HepG2 (cell line): ENCODE measurements around the gene TRIO.

Source experiments
- CBX5 ChIP-seq: sonication (generic); formaldehyde crosslinking; IDR thresholded peaks from 2 replicates; pipeline ENCODE4 v1.4.0; 2020; ENCODE audit warnings: missing genetic modification reagents, borderline replicate concordance
- CEBPZ ChIP-seq: IDR thresholded peaks from 2 replicates; pipeline ENCODE4 v1.6.1; 2012; ENCODE audit warnings: low read length, improper control_type of control experiment
- HOXA7 ChIP-seq: sonication (generic); formaldehyde crosslinking; IDR thresholded peaks from 2 replicates; pipeline ENCODE4 v1.8.1; 2022; ENCODE audit warnings: mild to moderate bottlenecking, missing genetic modification reagents, moderate library complexity
- NR2F6 ChIP-seq, 2 experiments: IDR thresholded peaks; 2 replicates each; pipeline ENCODE4 v1.6.1; 2016; ENCODE audit warnings: antibody characterized with exemption in 1 of 2, mild to moderate bottlenecking in 1 of 2
- POLR2A ChIP-seq, 2 experiments: IDR thresholded peaks; 2 replicates each; pipeline ENCODE4 v1.6.1; 2011; ENCODE audit warnings: low read depth in 2 of 2, low read length in 2 of 2, mild to moderate bottlenecking in 1 of 2, moderate library complexity in 1 of 2; ENCODE audit not compliant: insufficient read depth in 1 of 2
- SPEN ChIP-seq: sonication (generic); formaldehyde crosslinking; IDR thresholded peaks from 2 replicates; pipeline ENCODE4 v1.5.1; 2020; ENCODE audit warnings: low read depth, mild to moderate bottlenecking, missing genetic modification reagents
- YY1 ChIP-seq: IDR thresholded peaks from 2 replicates; pipeline ENCODE4 v1.6.1; 2011; ENCODE audit warnings: low read length, low read depth, moderate library complexity, mild to moderate bottlenecking; ENCODE audit not compliant: insufficient read depth, insufficient replicate concordance
- ZKSCAN5 ChIP-seq: sonication (generic); formaldehyde crosslinking; IDR thresholded peaks from 2 replicates; pipeline ENCODE4 v1.5.1; 2020; ENCODE audit warnings: mild to moderate bottlenecking, missing genetic modification reagents
- ZNF207 ChIP-seq: fragments of 450-650 bp; IDR thresholded peaks from 2 replicates; pipeline ENCODE4 v1.6.1; 2016; ENCODE audit warnings: antibody characterized with exemption, borderline replicate concordance
- ZSCAN29 ChIP-seq: sonication (generic); formaldehyde crosslinking; conservative IDR thresholded peaks from 2 replicates; pipeline ENCODE4 v1.4.0; 2020; ENCODE audit warnings: mild to moderate bottlenecking, missing genetic modification reagents
- TF ChIP-seq, protein P1 (sequence below), 2 experiments: sonication (generic) in 1 of 2; formaldehyde crosslinking in 1 of 2; IDR thresholded peaks; 2 replicates each; pipeline versions ENCODE4 v1.5.1 to v1.6.1; 2011 to 2020; ENCODE audit warnings: borderline replicate concordance in 1 of 2, low read depth in 1 of 2, low read length in 1 of 2, mild to moderate bottlenecking in 1 of 2, missing genetic modification reagents in 1 of 2, moderate library complexity in 1 of 2
- TF ChIP-seq, protein P2 (sequence below): sonication (generic); formaldehyde crosslinking; IDR thresholded peaks from 2 replicates; pipeline ENCODE4 v1.5.0; 2020; ENCODE audit warnings: mild to moderate bottlenecking, missing genetic modification reagents, moderate library complexity
- TF ChIP-seq, protein P3 (sequence below): IDR thresholded peaks from 2 replicates; pipeline ENCODE4 v1.6.1; 2016

- TF ChIP-seq HOXA7 (CRISPR knock-in tag) = no peak
- TF ChIP-seq, protein P1, sequence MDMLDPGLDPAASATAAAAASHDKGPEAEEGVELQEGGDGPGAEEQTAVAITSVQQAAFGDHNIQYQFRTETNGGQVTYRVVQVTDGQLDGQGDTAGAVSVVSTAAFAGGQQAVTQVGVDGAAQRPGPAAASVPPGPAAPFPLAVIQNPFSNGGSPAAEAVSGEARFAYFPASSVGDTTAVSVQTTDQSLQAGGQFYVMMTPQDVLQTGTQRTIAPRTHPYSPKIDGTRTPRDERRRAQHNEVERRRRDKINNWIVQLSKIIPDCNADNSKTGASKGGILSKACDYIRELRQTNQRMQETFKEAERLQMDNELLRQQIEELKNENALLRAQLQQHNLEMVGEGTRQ (IDR thresholded peaks at IDR 0.05; ENCODE audit: low read depth, low read length) = no peak
- TF ChIP-seq, protein P1 (CRISPR knock-in tag; IDR thresholded peaks at IDR 0.05; ENCODE audit: borderline replicate concordance) = no peak
- TF ChIP-seq, protein P2, sequence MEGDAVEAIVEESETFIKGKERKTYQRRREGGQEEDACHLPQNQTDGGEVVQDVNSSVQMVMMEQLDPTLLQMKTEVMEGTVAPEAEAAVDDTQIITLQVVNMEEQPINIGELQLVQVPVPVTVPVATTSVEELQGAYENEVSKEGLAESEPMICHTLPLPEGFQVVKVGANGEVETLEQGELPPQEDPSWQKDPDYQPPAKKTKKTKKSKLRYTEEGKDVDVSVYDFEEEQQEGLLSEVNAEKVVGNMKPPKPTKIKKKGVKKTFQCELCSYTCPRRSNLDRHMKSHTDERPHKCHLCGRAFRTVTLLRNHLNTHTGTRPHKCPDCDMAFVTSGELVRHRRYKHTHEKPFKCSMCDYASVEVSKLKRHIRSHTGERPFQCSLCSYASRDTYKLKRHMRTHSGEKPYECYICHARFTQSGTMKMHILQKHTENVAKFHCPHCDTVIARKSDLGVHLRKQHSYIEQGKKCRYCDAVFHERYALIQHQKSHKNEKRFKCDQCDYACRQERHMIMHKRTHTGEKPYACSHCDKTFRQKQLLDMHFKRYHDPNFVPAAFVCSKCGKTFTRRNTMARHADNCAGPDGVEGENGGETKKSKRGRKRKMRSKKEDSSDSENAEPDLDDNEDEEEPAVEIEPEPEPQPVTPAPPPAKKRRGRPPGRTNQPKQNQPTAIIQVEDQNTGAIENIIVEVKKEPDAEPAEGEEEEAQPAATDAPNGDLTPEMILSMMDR (CRISPR knock-in tag) = no peak
- TF ChIP-seq POLR2A (IDR thresholded peaks at IDR 0.05; ENCODE audit: insufficient read depth in 1 of 2, low read depth in 2 of 2, low read length in 2 of 2) = no peak
- TF ChIP-seq YY1 = no peak
- no peak for TF ChIP-seq CBX5 (CRISPR knock-in tag)
- TF ChIP-seq SPEN = no peak
- TF ChIP-seq NR2F6 (IDR thresholded peaks at IDR 0.05) = no peak
- TF ChIP-seq NR2F6 (CRISPR knock-in tag; IDR thresholded peaks at IDR 0.05) = no peak
- TF ChIP-seq ZKSCAN5 (CRISPR knock-in tag) = no peak
- TF ChIP-seq, protein P3, sequence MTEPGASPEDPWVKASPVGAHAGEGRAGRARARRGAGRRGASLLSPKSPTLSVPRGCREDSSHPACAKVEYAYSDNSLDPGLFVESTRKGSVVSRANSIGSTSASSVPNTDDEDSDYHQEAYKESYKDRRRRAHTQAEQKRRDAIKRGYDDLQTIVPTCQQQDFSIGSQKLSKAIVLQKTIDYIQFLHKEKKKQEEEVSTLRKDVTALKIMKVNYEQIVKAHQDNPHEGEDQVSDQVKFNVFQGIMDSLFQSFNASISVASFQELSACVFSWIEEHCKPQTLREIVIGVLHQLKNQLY (CRISPR knock-in tag) = no peak
- no peak for TF ChIP-seq CEBPZ
- no peak for TF ChIP-seq ZNF207
- no peak for TF ChIP-seq ZSCAN29 (CRISPR knock-in tag)
Observed at GRCh38 chr5:14286007-14286406, 142.9 kb downstream of the TRIO start.
